Stimulated activated CD8-positive, alpha-beta memory T cell treated with anti-CD3 and anti-CD28 coated beads, Interleukin-12 subunit alpha, Interleukin-12 subunit beta, amount 100 ng/mL, for 24 hours (primary cell): Measurements from ENCODE around the gene CHMP6.

Experiments
- DNase-seq: peaks from one replicate; pipeline ENCODE4 v3.0.0-alpha.2; 2020; ENCODE audit errors: extremely low read depth

The CHMP6 gene

GRCh38 chr17:80991645-80992076 is at the start of gene CHMP6:
Gene CHMP6 (plus strand): TSS chr17:80991841. CDS start chr17:80991919, 78 bp downstream.
- DNase-seq, result no peak

GRCh38 chr17:80942423-80943345 is 49.0 kb upstream of the CHMP6 start:
- no peak for DNase-seq

DNA sequence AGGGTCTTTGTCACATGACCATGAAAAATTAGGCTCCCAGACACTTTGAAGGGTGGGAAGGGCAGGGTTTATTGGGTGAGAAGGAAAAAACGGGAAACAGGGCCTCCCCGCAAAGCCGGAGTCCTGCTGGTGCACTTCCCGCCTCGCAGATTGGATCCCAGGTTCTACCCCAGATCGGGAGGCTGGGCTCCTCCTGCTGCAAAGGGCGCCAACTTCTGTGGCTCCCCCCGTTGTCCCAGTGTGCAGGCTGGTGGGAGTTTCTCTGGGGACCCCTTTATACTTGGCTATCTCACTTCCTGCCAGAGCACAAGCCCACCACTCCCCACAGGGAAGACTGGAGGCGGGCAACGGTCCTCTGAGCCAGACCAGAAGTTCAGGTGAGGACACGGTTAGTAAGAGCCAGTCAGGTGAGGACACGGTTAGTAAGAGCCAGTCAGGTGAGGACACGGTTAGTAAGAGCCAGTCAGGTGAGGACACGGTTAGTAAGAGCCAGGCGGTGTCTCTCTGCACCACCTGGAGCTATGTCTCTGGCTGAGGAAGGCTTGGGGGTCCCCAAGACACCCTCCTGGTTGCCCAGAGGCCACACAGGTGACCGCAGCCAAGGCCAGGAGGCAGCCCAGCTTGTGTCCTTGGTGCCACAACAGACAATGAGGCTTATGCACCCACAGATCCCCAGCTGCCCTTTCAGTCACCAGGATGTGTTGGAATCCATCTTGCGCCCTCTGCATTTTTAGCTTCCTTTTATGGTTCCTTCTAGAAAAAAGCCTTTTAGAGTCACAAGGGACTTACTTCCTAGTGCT is 48.1 kb upstream of the CHMP6 start:
- DNase-seq, result no peak

DNA sequence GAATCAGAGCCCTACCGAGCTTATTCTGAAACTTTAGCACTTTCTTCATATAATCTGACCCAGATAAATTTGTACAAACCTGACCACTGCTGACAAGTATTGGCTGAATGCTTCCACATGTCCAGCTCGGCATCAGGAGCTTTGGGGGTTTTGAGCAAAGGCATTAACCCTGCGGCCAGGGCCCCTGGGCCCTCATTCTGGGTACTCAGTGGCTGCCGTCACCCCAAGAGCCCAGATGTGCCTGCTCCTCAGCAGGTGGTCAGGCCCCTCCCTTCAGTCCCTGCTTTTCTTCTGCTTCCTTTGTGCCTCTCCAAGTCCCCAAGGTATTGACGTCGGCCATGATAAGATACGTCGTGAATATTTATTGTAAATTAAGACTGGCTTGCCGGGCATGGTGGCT is 47.3 kb upstream of the CHMP6 start:
- no peak for DNase-seq

DNA sequence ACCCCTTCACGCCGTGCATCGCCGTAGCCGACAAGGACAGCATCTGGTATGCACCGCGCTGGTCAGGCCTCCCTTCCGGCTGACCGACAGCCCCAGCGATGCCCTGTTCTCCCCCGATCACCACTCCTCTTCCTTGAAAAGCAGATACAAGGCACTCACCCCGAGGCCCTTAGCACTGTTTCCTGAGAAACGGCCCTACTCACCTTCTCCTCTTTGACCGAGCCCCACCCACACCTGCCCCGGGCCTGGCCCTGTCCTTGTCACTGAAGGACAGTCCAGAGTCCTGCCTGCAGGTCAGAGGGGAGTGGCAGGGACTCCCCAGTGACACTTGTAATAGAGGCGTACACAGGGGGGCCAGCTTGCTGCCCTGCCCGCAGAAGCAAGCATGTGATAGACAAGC is 45.9 kb upstream of the CHMP6 start:
- DNase-seq, result no peak

- no peak for DNase-seq
Measured at GRCh38 chr17:80946449-80946848, 45.2 kb upstream of the CHMP6 start.

- DNase-seq, result no peak
Measured at GRCh38 chr17:80947200-80947940, 44.3 kb upstream of the CHMP6 start.

DNA sequence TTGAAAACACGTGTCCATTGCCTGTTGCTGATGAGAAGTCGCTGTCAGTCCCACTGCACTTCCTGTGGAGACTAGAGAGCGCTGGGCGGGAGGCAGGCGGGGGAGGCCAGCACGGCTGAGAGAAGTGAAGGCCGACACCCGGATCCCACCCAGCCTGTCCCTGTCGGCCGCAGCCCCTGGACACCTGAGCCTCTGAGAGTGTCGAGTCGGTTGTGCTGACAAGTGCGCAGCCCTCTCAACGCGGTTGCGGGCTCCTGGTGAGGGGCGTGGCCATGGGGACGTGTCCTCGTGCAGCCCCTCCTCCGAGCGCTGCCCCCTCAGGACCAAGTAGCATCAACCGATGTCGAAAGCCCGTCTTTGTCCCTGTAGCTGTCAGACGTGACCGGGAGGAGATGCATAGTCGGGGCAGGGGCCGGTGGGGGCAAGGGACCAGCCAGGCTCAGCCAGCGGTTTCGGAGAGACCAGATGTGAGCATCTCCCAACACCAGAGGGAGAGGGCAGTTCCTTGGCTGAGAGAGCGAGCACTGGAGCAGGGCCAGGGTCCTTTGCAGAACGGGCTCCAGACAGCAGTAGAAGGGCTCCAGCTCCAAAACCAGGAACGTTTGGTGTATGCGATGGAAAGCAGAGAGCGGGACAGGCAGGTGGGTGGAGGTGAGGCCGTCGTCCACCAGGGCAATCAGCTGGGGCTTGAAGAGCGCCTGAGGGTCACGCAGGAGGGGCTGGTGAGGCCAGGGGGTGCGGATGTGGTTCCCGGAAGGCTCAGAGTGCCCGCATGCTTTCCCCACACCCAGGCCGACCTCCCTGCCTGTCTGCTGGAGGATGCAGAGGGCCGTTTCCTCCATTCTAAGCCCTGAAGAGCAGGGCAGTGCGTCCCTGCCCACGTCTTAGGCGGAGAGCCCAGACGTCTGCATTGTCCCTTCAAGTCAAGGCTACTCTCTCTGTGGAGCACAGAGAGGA is 43.3 kb upstream of the CHMP6 start:
- DNase-seq, result no peak

DNA sequence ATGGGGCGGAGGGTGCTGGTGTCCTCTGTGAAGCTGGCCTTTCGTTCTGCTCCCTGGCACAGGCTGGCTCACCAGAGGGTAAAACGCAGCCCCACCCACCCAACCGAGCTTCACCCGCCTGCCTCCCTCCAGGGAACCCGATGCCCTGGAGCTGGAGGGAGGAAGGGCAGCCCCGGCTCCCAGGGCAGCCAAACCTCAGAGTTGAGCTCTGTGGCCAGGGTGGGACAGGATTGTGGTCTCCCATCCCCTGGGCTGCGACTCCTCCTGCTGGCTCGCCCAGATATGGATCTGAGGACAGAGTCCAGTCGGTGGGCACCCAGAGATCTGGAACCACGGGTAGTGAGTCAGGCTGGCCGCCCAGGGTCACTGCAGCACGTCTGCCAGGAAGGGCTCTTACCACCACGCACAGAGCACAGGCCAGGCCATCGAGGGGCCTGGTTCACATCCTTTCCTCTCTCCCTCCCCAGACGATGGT is 42.6 kb upstream of the CHMP6 start:
- DNase-seq, result no peak

GRCh38 chr17:80949451-80950421 is 41.9 kb upstream of the CHMP6 start:
- DNase-seq, result no peak

DNA sequence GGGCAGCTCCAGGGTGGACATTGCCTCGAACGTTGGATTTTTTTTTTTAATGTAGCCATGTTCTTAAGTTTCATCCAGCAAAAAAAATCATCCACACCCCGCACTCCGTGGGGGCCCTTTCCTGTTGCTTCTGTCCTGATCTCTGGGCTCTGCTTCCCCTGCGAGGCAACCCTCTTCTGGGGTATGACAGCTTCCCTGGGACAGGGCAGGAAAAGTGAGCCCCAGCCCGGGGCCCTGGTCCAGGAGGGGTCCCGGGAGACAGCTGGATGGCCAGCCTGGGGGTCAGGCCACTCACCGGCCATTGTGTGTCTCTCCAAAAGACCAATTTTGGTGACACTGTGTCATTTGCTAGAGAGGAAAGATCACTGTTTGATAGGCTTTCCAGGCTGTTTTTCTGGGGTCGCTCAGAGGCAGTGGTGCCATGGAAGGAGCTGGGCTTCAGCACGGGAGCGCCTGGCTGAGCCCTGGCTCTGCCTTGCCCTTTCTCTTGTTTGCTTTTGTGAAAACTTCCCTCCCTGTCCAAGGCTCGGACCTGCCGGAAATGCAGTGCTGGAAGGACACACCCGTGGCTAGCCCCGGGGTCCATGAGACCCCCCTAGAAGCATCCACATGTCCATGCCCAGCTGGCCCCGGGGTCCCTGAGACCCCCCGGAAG is 41.0 kb upstream of the CHMP6 start:
- DNase-seq, result no peak

- DNase-seq, result no peak
Measured at GRCh38 chr17:80951121-80952090, 40.2 kb upstream of the CHMP6 start.

GRCh38 chr17:80952291-80952690 is 39.4 kb upstream of the CHMP6 start:
- no peak for DNase-seq

GRCh38 chr17:80953471-80954315 is 37.9 kb upstream of the CHMP6 start:
- DNase-seq, result no peak

GRCh38 chr17:80955078-80955477 is 36.6 kb upstream of the CHMP6 start:
- DNase-seq, result no peak

GRCh38 chr17:80955671-80956280 is 35.9 kb upstream of the CHMP6 start:
- DNase-seq, result no peak
